Neural crest cell (in vitro differentiated cells): Measurements from ENCODE around the gene FAM227B. TPM values are rescaled to one million over a fixed set of nuclear protein-coding genes. Genes with fewer than 3 reads are reported as not detected.
"Not testable (repeated sequence)": the region's sequence is repeated elsewhere in the genome, so short reads cannot be mapped to it uniquely, and the experiment has no call there.

Experiments used
- DNase-seq: peaks from one replicate; pipeline ENCODE4 v3.0.0; 2021; ENCODE audit warnings: low read depth, mixed read lengths, low spot score
- H3K27ac Mint-ChIP-seq: one replicate; pipeline ENCODE4 v1.8.0; 2021; ENCODE audit warnings: mild to moderate bottlenecking, mixed read lengths; ENCODE audit not compliant: unreplicated experiment
- H3K27me3 Mint-ChIP-seq: 2 replicates; pipeline ENCODE4 v1.8.0; 2021; ENCODE audit warnings: low read depth, mild to moderate bottlenecking, mixed read lengths
- H3K36me3 Mint-ChIP-seq: 2 replicates; pipeline ENCODE4 v1.8.0; 2021; ENCODE audit warnings: low read depth, mild to moderate bottlenecking, mixed read lengths
- H3K4me1 Mint-ChIP-seq: 2 replicates; pipeline ENCODE4 v1.8.0; 2021; ENCODE audit warnings: mixed read lengths
- H3K4me3 Mint-ChIP-seq: one replicate; pipeline ENCODE4 v1.8.0; 2021; ENCODE audit warnings: mild to moderate bottlenecking, mixed read lengths
- H3K9me3 Mint-ChIP-seq: 2 replicates; pipeline ENCODE4 v1.8.0; 2021; ENCODE audit warnings: mixed read lengths
- total RNA-seq: library from RNA; stranded (reverse); gene quantifications from 2 replicates; pipeline ENCODE4 v1.2.1, GENCODE V29; 2021
- TF ChIP-seq, protein P1 (sequence below): fragments of 200-600 bp; sonication (generic); conservative IDR thresholded peaks from 2 replicates; pipeline ENCODE4 v1.5.0; 2021; ENCODE audit warnings: antibody characterized with exemption, mild to moderate bottlenecking

The FAM227B gene
- total RNA-seq, 1 donor from 2014 or later: 9.0 TPM

DNA sequence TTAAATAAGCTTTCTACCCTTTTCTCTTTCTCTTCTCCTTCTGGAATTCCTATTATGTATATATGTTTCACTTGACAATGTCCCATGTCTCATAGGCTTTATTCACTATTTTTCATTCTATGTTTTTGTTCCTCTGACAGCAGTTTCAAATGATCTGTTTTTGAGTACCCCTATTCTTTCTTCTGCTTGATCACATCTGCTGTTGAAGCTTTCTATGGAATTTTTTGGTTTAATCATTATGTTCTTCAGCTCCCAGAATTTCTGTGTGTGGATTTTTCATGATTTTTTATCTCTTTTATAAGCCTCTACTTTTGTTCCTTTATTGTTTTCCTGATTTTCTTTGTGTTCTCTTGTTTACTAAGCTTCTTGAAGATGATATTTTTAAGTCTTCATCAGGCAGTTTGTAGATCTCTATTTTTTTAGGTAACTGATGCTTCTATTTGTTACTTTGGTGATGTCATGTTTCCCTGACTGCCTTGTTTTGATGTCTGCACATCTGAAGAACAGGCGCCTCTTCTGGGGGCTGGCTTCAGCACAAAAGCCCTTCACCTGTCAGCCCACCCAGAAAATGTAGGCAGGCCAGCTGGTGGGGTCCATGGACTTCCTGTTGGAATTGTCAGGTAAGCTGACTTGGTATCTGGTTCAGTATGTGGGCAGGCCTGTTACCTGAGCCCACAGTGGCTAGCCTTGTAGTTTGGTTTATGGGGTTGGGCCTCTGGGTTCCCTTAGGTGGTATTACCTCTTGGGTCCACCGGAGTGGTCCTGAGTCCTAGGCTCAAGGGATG lies 15.8 kb downstream of the FAM227B start:
- no peak overlapping the region for H3K27ac Mint-ChIP-seq
- H3K9me3 Mint-ChIP-seq: peaks cover 13% of the 10 kb centered on the region
- no peak for DNase-seq
- peaks cover 18% of the 10 kb centered on the region for H3K36me3 Mint-ChIP-seq
- no peaks in the 10 kb centered on the region for H3K27me3 Mint-ChIP-seq
- TF ChIP-seq, protein P1, sequence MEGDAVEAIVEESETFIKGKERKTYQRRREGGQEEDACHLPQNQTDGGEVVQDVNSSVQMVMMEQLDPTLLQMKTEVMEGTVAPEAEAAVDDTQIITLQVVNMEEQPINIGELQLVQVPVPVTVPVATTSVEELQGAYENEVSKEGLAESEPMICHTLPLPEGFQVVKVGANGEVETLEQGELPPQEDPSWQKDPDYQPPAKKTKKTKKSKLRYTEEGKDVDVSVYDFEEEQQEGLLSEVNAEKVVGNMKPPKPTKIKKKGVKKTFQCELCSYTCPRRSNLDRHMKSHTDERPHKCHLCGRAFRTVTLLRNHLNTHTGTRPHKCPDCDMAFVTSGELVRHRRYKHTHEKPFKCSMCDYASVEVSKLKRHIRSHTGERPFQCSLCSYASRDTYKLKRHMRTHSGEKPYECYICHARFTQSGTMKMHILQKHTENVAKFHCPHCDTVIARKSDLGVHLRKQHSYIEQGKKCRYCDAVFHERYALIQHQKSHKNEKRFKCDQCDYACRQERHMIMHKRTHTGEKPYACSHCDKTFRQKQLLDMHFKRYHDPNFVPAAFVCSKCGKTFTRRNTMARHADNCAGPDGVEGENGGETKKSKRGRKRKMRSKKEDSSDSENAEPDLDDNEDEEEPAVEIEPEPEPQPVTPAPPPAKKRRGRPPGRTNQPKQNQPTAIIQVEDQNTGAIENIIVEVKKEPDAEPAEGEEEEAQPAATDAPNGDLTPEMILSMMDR: no peak
- H3K4me3 Mint-ChIP-seq: no peak overlapping the region
- H3K4me1 Mint-ChIP-seq: no peaks in the 10 kb centered on the region

DNA sequence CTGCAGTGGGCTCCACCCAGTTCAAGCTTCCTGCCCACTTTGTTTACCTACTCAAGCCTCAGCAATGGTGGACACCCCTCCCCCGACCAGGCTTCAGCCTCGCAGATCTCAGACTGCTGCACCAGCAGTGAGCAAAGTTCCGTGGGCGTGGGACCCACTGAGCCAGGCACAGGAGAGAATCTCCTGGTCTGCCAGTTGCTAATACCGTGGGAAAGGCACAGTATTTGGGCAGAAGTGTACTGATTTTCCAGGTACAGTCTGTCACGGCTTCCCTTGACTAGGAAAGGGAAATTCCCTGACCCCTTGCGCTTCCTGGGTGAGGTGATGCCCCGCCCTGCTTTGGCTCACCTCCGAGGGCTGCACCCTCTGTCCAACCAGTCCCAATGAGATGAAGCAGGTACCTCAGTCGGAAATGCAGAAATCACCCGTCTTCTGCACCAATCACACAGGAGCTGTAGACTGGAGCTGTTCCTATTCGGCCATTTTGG lies 27.7 kb downstream of the FAM227B start:
- not testable (repeated sequence) for H3K9me3 Mint-ChIP-seq, H3K4me1 Mint-ChIP-seq, H3K4me3 Mint-ChIP-seq, H3K27me3 Mint-ChIP-seq, H3K27ac Mint-ChIP-seq, DNase-seq
- H3K36me3 Mint-ChIP-seq: peaks cover 17% of the 10 kb centered on the region

DNA sequence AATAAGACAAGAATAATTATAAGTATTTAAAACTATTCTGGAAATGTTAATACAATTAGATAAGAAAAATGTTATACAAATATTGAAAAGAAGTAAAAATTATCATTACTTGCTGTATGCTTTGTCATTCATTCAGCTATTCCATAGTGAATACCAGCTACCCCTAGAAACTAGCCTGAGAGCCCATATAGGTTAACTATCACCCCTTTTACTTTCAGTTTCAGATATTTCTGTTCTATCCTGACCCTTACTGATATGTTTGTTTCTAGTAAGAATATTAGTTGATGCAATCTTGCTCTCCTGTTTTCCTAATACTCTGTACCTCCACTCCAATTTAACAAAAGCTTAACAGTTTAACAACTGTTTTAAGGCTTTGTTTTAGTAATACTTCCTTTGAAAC lies 31.6 kb downstream of the FAM227B start:
- TF ChIP-seq, protein P1: no peak
- DNase-seq: no peak
- Mint-ChIP-seq H3K4me1 (no peaks in the 10 kb centered on the region), H3K36me3 (peaks cover 8% of the 10 kb centered on the region), H3K9me3 (peaks cover 7% of the 10 kb centered on the region), H3K4me3 (no peak overlapping the region), H3K27me3 (no peaks in the 10 kb centered on the region), H3K27ac (no peak overlapping the region)

DNA sequence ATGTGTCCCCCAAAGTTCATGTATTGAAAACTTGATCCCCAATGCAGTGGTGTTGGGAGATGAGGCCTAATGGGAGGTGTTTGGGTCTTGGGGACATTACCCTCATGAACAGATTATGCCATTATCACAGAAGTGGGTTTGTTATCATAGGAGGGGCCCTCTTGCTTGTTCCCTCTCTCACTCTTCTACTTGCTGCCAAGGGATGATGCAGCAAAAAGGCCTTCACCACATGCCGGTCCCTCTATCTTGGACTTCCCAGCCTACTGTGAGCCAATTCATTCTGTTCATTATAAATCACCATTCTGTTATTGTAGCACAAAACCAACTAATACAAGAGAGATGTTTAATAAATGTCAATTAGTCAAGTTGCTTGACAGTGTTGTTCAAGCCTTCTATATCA lies 47.2 kb downstream of the FAM227B start:
- H3K4me1 Mint-ChIP-seq: no peaks in the 10 kb centered on the region
- H3K27ac Mint-ChIP-seq: no peak overlapping the region
- H3K36me3 Mint-ChIP-seq: peaks cover 11% of the 10 kb centered on the region
- no peak overlapping the region for H3K4me3 Mint-ChIP-seq
- DNase-seq: no peak
- H3K27me3 Mint-ChIP-seq: no peaks in the 10 kb centered on the region
- peaks cover 3% of the 10 kb centered on the region for H3K9me3 Mint-ChIP-seq
- TF ChIP-seq, protein P1: no peak

DNA sequence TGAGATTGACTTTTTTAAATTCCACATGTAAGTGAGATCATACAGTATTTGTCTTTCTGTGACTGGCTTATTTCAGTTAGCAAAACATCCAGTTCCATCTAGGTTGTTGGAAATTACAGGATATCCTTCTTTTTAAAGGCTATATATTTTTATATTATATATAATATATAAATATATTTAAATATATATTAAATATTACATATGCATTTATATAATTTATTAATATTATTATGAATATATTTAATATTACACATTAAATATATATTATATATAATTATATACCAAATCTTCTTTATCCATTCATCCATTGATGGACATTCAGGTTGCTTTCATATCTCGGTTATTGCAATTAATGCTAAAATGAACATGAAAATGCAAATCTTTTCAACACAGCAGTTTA lies 49.9 kb downstream of the FAM227B start:
- TF ChIP-seq, protein P1: no peak
- Mint-ChIP-seq H3K36me3 (peaks cover 11% of the 10 kb centered on the region), H3K4me3 (no peak overlapping the region), H3K9me3 (peaks cover 3% of the 10 kb centered on the region), H3K4me1 (no peaks in the 10 kb centered on the region), H3K27ac (no peak overlapping the region), H3K27me3 (no peaks in the 10 kb centered on the region)
- no peak for DNase-seq

DNA sequence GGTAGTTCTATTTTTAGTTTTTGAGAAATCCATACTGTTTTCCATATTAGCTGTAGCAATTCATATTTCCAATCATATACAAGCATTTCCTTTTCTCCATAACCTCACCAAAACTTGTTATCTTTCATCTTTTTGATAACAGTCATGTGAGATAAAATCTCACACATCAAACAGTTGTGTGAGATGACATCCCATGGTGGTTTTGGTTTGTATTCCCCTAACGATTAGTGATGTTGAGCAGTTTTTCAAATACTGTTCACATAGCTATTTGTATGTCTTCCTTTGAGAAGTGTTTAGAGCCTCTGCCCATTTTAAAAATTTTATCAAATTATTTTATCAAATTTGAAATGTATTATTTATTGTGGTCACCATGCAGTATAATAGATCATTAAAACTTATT lies 50.4 kb downstream of the FAM227B start:
- no peaks in the 10 kb centered on the region for H3K4me1 Mint-ChIP-seq
- no peaks in the 10 kb centered on the region for H3K27me3 Mint-ChIP-seq
- H3K4me3 Mint-ChIP-seq: no peak overlapping the region
- H3K27ac Mint-ChIP-seq: no peak overlapping the region
- TF ChIP-seq, protein P1: no peak
- no peak for DNase-seq
- H3K36me3 Mint-ChIP-seq: peaks cover 11% of the 10 kb centered on the region
- H3K9me3 Mint-ChIP-seq: peaks cover 3% of the 10 kb centered on the region
